ENCODE measurements around the gene ERFL.
A peak's percentile ranks its signal among the peaks of the same experiment; 100 is the strongest.

The ERFL gene

GRCh38 chr19:41929536-41930071, 1.4 kb upstream of the ERFL start:
- in situ Hi-C loops (cut with MboI; ENCODE audit: low pct_unique_long_range_greater_than_20kb, low sequenced_read_pairs) = no loop called here
- DNase-seq = no peak

GRCh38 chr19:41928754-41929535, 696 bp upstream of the ERFL start:
- peak; percentile 71 for DNase-seq

GRCh38 chr19:41927497-41928192, 604 bp downstream of the ERFL start:
- in situ Hi-C loops (cut with MboI; ENCODE audit: low pct_unique_long_range_greater_than_20kb, low sequenced_read_pairs) = no loop called here
- DNase-seq = no peak

More at GRCh38 chr19:41928754-41929535, 696 bp upstream of the ERFL start:
- in situ Hi-C loops (cut with MboI; ENCODE audit: low pct_unique_long_range_greater_than_20kb, low sequenced_read_pairs) = no loop called here

- in situ Hi-C loops (cut with MboI; ENCODE audit: low pct_unique_long_range_greater_than_20kb, low sequenced_read_pairs) = no loop called here
- DNase-seq = no peak
Measured at GRCh38 chr19:41926763-41927496, 1.3 kb downstream of the ERFL start.

GRCh38 chr19:41926028-41926762, 2.1 kb downstream of the ERFL start:
- in situ Hi-C loops (cut with MboI; ENCODE audit: low pct_unique_long_range_greater_than_20kb, low sequenced_read_pairs) = no loop called here
- no peak for DNase-seq

- in situ Hi-C loops (cut with MboI; ENCODE audit: low pct_unique_long_range_greater_than_20kb, low sequenced_read_pairs) = no loop called here
- DNase-seq = no peak
Measured at GRCh38 chr19:41925208-41926003, 2.8 kb downstream of the ERFL start.

- in situ Hi-C loops (cut with MboI; ENCODE audit: low pct_unique_long_range_greater_than_20kb, low sequenced_read_pairs) = no loop called here
- DNase-seq = no peak
Measured at GRCh38 chr19:41924151-41925145, 3.8 kb downstream of the ERFL start.

GRCh38 chr19:41923045-41923788, 5.0 kb downstream of the ERFL start:
- DNase-seq = no peak
- in situ Hi-C loops (cut with MboI; ENCODE audit: low pct_unique_long_range_greater_than_20kb, low sequenced_read_pairs) = no loop called here

- no peak for DNase-seq
- in situ Hi-C loops (cut with MboI; ENCODE audit: low pct_unique_long_range_greater_than_20kb, low sequenced_read_pairs) = no loop called here
Measured at GRCh38 chr19:41922585-41922984, 5.7 kb downstream of the ERFL start.

GRCh38 chr19:41921577-41922576, 6.4 kb downstream of the ERFL start:
- in situ Hi-C loops (cut with MboI; ENCODE audit: low pct_unique_long_range_greater_than_20kb, low sequenced_read_pairs) = no loop called here

GRCh38 chr19:41920882-41921576, 7.2 kb downstream of the ERFL start:
- in situ Hi-C loops (cut with MboI; ENCODE audit: low pct_unique_long_range_greater_than_20kb, low sequenced_read_pairs) = no loop called here
- no peak for DNase-seq

More at GRCh38 chr19:41921577-41922576, 6.4 kb downstream of the ERFL start:
- no peak for DNase-seq

- in situ Hi-C loops (cut with MboI; ENCODE audit: low pct_unique_long_range_greater_than_20kb, low sequenced_read_pairs) = no loop called here
- DNase-seq = no peak
Measured at GRCh38 chr19:41919948-41920712, 8.1 kb downstream of the ERFL start.

GRCh38 chr19:41918653-41919244, 9.5 kb downstream of the ERFL start:
- in situ Hi-C loops (cut with MboI; ENCODE audit: low pct_unique_long_range_greater_than_20kb, low sequenced_read_pairs) = no loop called here
- DNase-seq = no peak

- no peak for DNase-seq
- in situ Hi-C loops (cut with MboI; ENCODE audit: low pct_unique_long_range_greater_than_20kb, low sequenced_read_pairs) = no loop called here
Measured at GRCh38 chr19:41918095-41918494, 10.2 kb downstream of the ERFL start.

All from KBM-7 (cell line).